PC-9 (cell line): ENCODE measurements around the gene TCEAL4. TPM values are rescaled to one million over a fixed set of nuclear protein-coding genes. Genes with fewer than 3 reads are reported as not detected.
A peak's percentile ranks its signal among the peaks of the same experiment; 100 is the strongest.
"Not testable (repeated sequence)": the region's sequence is repeated elsewhere in the genome, so short reads cannot be mapped to it uniquely, and the experiment has no call there.

Experiments used
- BruUV-seq: library from RNA; stranded (reverse); fragments of 400-500 nt; replicated peaks from 2 replicates; lab custom pipeline; 2021; lab: Mats Ljungman, UMichigan
- CTCF ChIA-PET: fragments of 300-600 bp; sonication (Branson Sonifier 250); formaldehyde crosslinking; loops from one replicate; lab custom pipeline; 2022; ENCODE audit warnings: antibody characterized with exemption; lab: Charles Lee
- POLR2A ChIA-PET: fragments of 300-600 bp; sonication (Branson Sonifier 250); formaldehyde crosslinking; loops from one replicate; lab custom pipeline; 2022; ENCODE audit warnings: antibody characterized with exemption; ENCODE audit not compliant: unreplicated experiment; lab: Charles Lee
- DNase-seq, 2 experiments: peaks; one replicate each; pipeline versions ENCODE4 v3.0.0 to v3.0.0-alpha.2; 2015 to 2022; ENCODE audit warnings: mixed read lengths in 1 of 2
- H2AFZ ChIP-seq: fragments of 200-600 bp; sonication (generic); 2 replicates; pipeline ENCODE4 v1.8.1; 2017; ENCODE audit warnings: antibody characterized with exemption
- H3F3A ChIP-seq: fragments of 200-600 bp; sonication (generic); 2 replicates; pipeline ENCODE4 v1.8.1; 2017; ENCODE audit warnings: antibody characterized with exemption, mild to moderate bottlenecking, low read depth; ENCODE audit not compliant: insufficient read depth
- H3K27ac ChIP-seq: fragments of 200-600 bp; sonication (generic); 2 replicates; pipeline ENCODE4 v1.6.1; 2016; ENCODE audit warnings: mixed run types
- H3K27me3 ChIP-seq: fragments of 200-600 bp; sonication (generic); 2 replicates; pipeline ENCODE4 v1.6.1; 2016; ENCODE audit warnings: low read depth, mixed run types; ENCODE audit not compliant: insufficient read depth
- H3K36me3 ChIP-seq: fragments of 200-600 bp; sonication (generic); 2 replicates; pipeline ENCODE4 v1.6.1; 2016; ENCODE audit warnings: low read depth, mixed run types
- H3K4me1 ChIP-seq: fragments of 200-600 bp; sonication (generic); replicated peaks from 2 replicates; pipeline ENCODE4 v1.6.1; 2016; ENCODE audit warnings: mixed run types; ENCODE audit not compliant: insufficient read depth
- H3K4me2 ChIP-seq: fragments of 200-600 bp; sonication (generic); 2 replicates; pipeline ENCODE4 v1.6.1; 2017; ENCODE audit warnings: mixed run types
- H3K4me3 ChIP-seq: fragments of 200-600 bp; sonication (generic); 2 replicates; pipeline ENCODE4 v1.6.1; 2016; ENCODE audit warnings: mixed run types
- H3K79me2 ChIP-seq: fragments of 200-600 bp; sonication (generic); 2 replicates; pipeline ENCODE4 v1.6.1; 2017; ENCODE audit warnings: low read depth, mixed run types
- H3K9me2 ChIP-seq: fragments of 200-600 bp; sonication (generic); 2 replicates; pipeline ENCODE4 v1.8.1; 2017; ENCODE audit warnings: mild to moderate bottlenecking; ENCODE audit not compliant: insufficient read depth
- H3K9me3 ChIP-seq: fragments of 200-600 bp; sonication (generic); 2 replicates; pipeline ENCODE4 v1.8.1; 2016; ENCODE audit warnings: low read depth; ENCODE audit not compliant: insufficient read depth
- H4K20me1 ChIP-seq: fragments of 200-600 bp; sonication (generic); 2 replicates; pipeline ENCODE4 v1.8.1; 2017; ENCODE audit not compliant: insufficient read depth
- CTCF ChIP-seq: fragments of 200-600 bp; sonication (generic); conservative IDR thresholded peaks from 2 replicates; pipeline ENCODE4 v1.6.1; 2017; ENCODE audit warnings: mixed run types, antibody characterized with exemption, mild to moderate bottlenecking, moderate library complexity
- EZH2 ChIP-seq: fragments of 200-600 bp; sonication (generic); IDR thresholded peaks from 2 replicates; pipeline ENCODE4 v1.8.0; 2017; ENCODE audit warnings: antibody characterized with exemption, low read depth
- intact Hi-C: fragments of 100-400 bp; cut with micrococcal nuclease; formaldehyde crosslinking; loops from one replicate; pipeline ENCODE4 v1.10.0; 2022; ENCODE audit not compliant: unreplicated experiment
- total RNA-seq: library from RNA; stranded (reverse); gene quantifications from 2 replicates; pipeline ENCODE4 v1.2.3, GENCODE V29; 2021

The TCEAL4 gene
- total RNA-seq, 1 experiment from 2014 or later, result 42.9 TPM

GRCh38 chrX:103586314-103586646 is 965 bp downstream of the TCEAL4 start:
- TF ChIP-seq EZH2 (no peak), CTCF (no peak)
- no peak overlapping the region for H3K27ac ChIP-seq
- no peaks in the 10 kb centered on the region; the same call in 1 of the 2 replicates for H3K36me3 ChIP-seq
- H3K79me2 ChIP-seq, result peaks cover 13% of the 10 kb centered on the region
- no peaks in the 10 kb centered on the region for H3K27me3 ChIP-seq
- H3K4me2 ChIP-seq, result peak overlapping the region; percentile 73
- no TSS peak for BruUV-seq
- H3K9me2 ChIP-seq, result no peaks in the 10 kb centered on the region
- H3K4me1 ChIP-seq, result peaks cover 7% of the 10 kb centered on the region; the same call in 1 of the 2 replicates
- H3K4me3 ChIP-seq, result peak overlapping the region; percentile 74
- no peak for DNase-seq
- H4K20me1 ChIP-seq, result no peaks in the 10 kb centered on the region
- ChIA-PET CTCF (no interaction called here), POLR2A (no interaction called here)
- intact Hi-C loops, result no loop called here
- no peaks in the 10 kb centered on the region for H3K9me3 ChIP-seq
- no peaks in the 10 kb centered on the region for H3F3A ChIP-seq
- peak overlapping the region; percentile 89; the same call in 1 of the 2 replicates for H2AFZ ChIP-seq

- Histone ChIP-seq H3K36me3 (no peaks in the 10 kb centered on the region; the same call in 1 of the 2 replicates), H3K9me3 (no peaks in the 10 kb centered on the region), H4K20me1 (no peaks in the 10 kb centered on the region), H3K27me3 (no peaks in the 10 kb centered on the region), H3K4me3 (peak overlapping the region; percentile 74; the same call in 1 of the 2 replicates), H3K27ac (no peak overlapping the region), H2AFZ (no peak overlapping the region), H3K4me2 (peak overlapping the region; percentile 73), H3F3A (no peaks in the 10 kb centered on the region), H3K79me2 (peaks cover 13% of the 10 kb centered on the region), H3K9me2 (no peaks in the 10 kb centered on the region), H3K4me1 (peaks cover 7% of the 10 kb centered on the region; the same call in 1 of the 2 replicates)
- POLR2A ChIA-PET, result no interaction called here
- TSS peak; percentile 99 for BruUV-seq
- no peak for DNase-seq
- intact Hi-C loops, result no loop called here
- TF ChIP-seq CTCF (no peak), EZH2 (no peak)
- CTCF ChIA-PET, result no interaction called here
Measured at GRCh38 chrX:103586659-103587058, 1.3 kb downstream of the TCEAL4 start.

GRCh38 chrX:103592295-103592694 is 7.0 kb downstream of the TCEAL4 start:
- H3K36me3 ChIP-seq, BruUV-seq, POLR2A ChIA-PET, H3K9me3 ChIP-seq, intact Hi-C loops, H3F3A ChIP-seq, H3K4me2 ChIP-seq, H3K4me1 ChIP-seq, H4K20me1 ChIP-seq, H2AFZ ChIP-seq, H3K9me2 ChIP-seq, CTCF ChIA-PET, H3K79me2 ChIP-seq, DNase-seq, H3K27ac ChIP-seq, H3K27me3 ChIP-seq, H3K4me3 ChIP-seq: not testable (repeated sequence)

GRCh38 chrX:103595202-103595601 is 9.9 kb downstream of the TCEAL4 start:
- H3F3A ChIP-seq, intact Hi-C loops, H3K4me1 ChIP-seq, CTCF ChIA-PET, H3K4me2 ChIP-seq, H2AFZ ChIP-seq, H4K20me1 ChIP-seq, H3K4me3 ChIP-seq, DNase-seq, H3K79me2 ChIP-seq, H3K27ac ChIP-seq, H3K9me3 ChIP-seq, H3K36me3 ChIP-seq, H3K9me2 ChIP-seq, BruUV-seq, POLR2A ChIA-PET, H3K27me3 ChIP-seq: not testable (repeated sequence)
